Measurements from ENCODE around the gene PXT1. TPM values are rescaled to one million over a fixed set of nuclear protein-coding genes. Genes with fewer than 3 reads are reported as not detected.

The PXT1 gene
- total RNA-seq, 1 donor, result 0.43 TPM

DNA sequence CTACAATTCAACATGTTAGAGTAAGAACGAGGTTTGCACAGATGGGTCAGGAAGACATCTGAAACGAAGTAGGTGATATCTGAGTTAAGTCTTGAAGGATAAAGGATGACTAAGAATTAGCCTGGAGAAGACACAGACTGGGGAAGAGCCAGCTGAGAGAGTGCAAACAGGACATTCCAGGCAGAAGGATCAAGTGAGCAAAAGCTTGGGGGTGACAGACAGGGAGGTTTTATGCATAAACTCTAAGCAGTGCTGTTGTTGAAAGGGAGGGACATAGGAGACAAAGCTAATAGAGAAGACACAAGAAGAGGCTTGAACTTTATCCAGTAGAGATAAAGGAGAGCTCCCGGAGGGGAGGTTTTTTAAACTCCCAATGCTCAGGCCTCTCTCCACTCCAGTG is 40.2 kb downstream of the PXT1 start:
- TF ChIP-seq, protein P1, sequence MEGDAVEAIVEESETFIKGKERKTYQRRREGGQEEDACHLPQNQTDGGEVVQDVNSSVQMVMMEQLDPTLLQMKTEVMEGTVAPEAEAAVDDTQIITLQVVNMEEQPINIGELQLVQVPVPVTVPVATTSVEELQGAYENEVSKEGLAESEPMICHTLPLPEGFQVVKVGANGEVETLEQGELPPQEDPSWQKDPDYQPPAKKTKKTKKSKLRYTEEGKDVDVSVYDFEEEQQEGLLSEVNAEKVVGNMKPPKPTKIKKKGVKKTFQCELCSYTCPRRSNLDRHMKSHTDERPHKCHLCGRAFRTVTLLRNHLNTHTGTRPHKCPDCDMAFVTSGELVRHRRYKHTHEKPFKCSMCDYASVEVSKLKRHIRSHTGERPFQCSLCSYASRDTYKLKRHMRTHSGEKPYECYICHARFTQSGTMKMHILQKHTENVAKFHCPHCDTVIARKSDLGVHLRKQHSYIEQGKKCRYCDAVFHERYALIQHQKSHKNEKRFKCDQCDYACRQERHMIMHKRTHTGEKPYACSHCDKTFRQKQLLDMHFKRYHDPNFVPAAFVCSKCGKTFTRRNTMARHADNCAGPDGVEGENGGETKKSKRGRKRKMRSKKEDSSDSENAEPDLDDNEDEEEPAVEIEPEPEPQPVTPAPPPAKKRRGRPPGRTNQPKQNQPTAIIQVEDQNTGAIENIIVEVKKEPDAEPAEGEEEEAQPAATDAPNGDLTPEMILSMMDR (IDR thresholded peaks at IDR 0.05; ENCODE audit: insufficient read depth, low read depth, low read length), result no peak
- no peak overlapping the region for H3K4me3 ChIP-seq (ENCODE audit: low read depth, low read length)
- DNase-seq (ENCODE audit: low read depth), result no peak

DNA sequence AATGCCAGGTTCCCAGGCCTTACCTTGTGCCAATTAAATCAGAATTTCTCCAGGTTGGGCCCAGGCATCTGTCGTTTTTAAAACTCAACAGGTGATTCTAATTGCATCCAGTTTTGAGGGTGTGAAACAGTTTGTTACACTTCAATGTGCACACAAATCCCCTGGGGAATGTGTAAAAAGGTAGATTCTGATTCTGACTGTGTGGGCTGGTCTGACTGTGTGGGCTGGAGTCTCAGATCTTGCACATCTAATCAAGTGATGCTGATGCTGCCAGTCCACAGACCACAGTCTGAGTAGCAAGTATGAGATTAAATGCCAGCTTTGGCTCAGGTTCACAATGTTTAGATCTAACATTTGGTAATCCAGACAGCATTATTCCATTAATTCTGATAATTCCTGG is 42.7 kb downstream of the PXT1 start:
- no peak overlapping the region for H3K4me3 ChIP-seq (ENCODE audit: low read depth, low read length)
- no peak for DNase-seq (ENCODE audit: low read depth)
- TF ChIP-seq, protein P1 (IDR thresholded peaks at IDR 0.05; ENCODE audit: insufficient read depth, low read depth, low read length), result no peak

DNA sequence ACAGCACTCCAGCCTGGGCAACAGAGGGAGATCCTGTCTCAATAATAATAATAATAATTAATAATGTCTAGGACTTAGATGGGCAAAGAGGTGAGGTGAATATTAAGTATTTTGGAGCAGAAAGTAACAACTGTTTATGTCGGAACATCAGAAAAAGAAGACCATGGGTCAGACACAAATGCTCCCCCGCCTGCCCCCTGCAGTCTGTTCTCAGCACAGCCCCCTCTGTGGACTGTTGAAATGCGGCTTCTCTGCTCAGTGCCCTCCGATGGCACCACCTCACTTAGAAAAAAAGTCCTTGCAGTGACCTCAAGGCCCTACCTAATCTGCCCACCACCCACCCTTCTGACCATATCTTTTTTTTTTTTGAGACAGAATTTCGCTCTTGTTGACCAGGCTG is 50.0 kb downstream of the PXT1 start:
- DNase-seq (ENCODE audit: low read depth), result no peak
- TF ChIP-seq, protein P1 (IDR thresholded peaks at IDR 0.05; ENCODE audit: insufficient read depth, low read depth, low read length), result peak; percentile 13
- H3K4me3 ChIP-seq (ENCODE audit: low read depth, low read length), result no peak overlapping the region

DNA sequence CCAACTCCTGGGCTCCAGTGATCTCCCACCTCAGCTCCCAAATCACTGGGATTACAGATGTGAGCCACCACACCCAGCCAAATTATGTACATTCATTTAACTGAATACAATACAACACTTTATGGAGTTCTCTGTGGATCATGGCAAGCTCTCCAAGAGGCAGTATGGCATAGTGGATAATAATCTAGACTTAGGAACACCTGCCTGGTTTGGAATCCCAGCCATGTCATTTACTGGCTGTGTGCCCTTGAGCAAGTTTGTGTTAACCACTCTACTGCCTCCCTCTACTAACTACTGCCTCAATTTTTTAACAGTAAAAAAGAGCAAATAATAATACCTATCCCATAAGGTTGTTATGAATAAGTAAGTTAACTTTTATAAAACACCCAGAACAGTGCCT is 53.3 kb downstream of the PXT1 start:
- TF ChIP-seq, protein P1 (IDR thresholded peaks at IDR 0.05; ENCODE audit: insufficient read depth, low read depth, low read length), result no peak
- no peak for DNase-seq (ENCODE audit: low read depth)
- no peak overlapping the region for H3K4me3 ChIP-seq (ENCODE audit: low read depth, low read length)

DNA sequence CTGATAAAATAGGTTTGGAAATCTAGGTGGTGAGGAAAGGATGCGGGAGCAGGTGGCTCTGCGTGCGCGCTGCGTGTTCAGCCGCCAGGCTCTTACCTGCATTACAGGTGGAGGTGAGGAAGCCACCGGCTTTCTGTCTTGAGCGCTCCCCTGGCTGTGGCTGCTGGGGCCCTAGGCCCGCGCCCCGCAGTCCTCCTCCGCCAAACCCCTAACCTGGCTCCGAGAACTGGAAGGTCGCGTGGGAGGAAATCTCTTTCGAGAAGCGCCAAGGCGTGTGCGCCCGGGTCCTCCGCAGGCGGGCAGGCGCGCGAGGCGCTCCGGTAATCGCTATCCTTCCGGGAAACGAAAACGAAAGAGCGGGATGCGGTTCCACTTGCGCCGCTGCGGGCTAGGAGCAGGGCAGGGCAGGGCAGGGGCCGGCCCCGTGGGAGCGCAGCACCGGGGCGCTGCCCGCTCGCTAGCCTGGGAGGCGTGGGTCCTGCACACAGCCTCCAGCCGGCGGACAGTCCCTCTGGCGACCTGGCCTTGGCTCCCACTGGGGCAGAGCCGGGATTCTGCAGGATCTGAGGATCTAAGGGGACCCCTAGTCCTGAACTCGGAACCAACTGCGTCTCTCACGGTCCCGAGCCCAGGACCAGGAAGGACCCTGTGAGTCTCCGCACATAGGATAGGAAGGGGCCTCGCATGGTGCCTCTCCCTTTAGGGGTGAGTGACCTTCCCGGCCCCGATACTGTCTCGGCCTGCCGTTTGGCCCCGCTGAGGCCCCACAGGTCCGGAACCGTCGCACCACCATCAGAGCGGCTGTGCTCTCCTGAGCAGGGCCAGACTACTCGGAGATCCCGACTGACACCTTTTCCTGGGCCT is 55.0 kb downstream of the PXT1 start, which contains the start of gene ETV7:
Gene ETV7 (minus strand): TSS at position 230 of the 864 bp plus-strand sequence. CDS start 128 bp downstream, at position 102.
- DNase-seq (ENCODE audit: low read depth), result peak; percentile 36
- TF ChIP-seq, protein P1 (IDR thresholded peaks at IDR 0.05; ENCODE audit: insufficient read depth, low read depth, low read length), result no peak

DNA sequence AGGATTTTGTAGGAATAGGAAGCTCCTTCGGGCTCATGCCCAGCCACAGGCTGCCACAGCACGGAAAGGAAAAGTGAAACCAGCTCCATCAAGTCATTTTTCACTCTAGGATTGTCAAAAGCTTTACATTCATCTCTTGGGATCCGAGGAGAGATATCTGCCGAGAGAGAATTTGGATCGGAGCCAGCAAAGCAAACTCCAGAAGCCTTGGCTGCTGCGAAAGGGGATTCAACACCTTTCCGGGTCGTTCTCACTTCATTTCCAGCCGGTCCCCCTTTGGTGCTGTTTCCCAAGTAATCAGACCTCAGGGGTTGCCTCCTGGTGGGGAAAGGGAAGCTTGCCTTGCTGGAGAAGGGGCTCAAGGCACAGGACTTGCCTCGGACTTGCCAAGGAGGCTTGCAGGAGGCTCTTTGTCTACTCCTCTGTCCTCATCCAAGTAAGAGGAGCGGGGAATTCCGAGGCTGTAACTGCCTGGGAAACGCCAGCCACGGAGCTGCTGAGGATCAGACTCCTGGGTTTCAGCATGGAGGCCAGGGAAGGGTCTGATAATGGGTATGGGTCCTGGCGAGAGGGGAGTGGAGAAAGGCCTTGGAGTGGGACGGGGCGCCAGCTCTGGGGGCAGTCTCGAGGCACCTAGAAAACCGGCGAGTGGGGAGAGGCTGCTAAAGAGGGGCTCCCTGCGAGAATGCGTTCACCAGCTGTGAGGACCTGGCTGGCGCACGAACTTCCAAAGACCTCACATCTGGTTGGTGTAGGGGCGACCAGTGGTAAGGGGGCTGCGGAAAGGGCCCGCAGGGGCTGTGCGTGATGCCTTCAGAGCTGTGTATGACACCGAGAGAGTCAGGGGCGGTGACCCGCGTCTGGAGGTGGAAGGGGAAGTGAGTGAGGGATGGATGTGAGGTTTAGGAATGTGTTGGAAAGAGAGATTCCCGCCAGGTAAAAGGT is 55.9 kb downstream of the PXT1 start:
- peak overlapping the region; percentile 71 for H3K4me3 ChIP-seq (ENCODE audit: low read depth, low read length)
- DNase-seq (ENCODE audit: low read depth), result peak; percentile 67
- TF ChIP-seq, protein P1 (IDR thresholded peaks at IDR 0.05; ENCODE audit: insufficient read depth, low read depth, low read length), result peak; percentile 33

More for the DNA sequence above, 55.0 kb downstream of the PXT1 start, which contains the start of gene ETV7:
- peak within 1 kb of the TSS; percentile 71 for H3K4me3 ChIP-seq (ENCODE audit: low read depth, low read length)

Data from fibroblast of villous mesenchyme (primary cell).